Neural cell (in vitro differentiated cells): ENCODE results near the gene VWA3B. TPM values are rescaled to one million over a fixed set of nuclear protein-coding genes. Genes with fewer than 3 reads are reported as not detected.
"Not testable (repeated sequence)": the region's sequence is repeated elsewhere in the genome, so short reads cannot be mapped to it uniquely, and the experiment has no call there.

Experiments used
- H2AFZ ChIP-seq: fragments of 200-600, 300-800 bp; sonication (generic), shearing (Covaris generic); 2 replicates; pipeline ENCODE4 v1.6.0; 2014; ENCODE audit warnings: low read depth, mild to moderate bottlenecking, antibody characterized with exemption, low read length, moderate library complexity
- H3F3A ChIP-seq: fragments of 200-600 bp; shearing (Covaris generic); 2 replicates; pipeline ENCODE4 v1.6.1; 2016; ENCODE audit warnings: mild to moderate bottlenecking, moderate library complexity, mixed read lengths, antibody characterized with exemption, low read length; ENCODE audit not compliant: insufficient read depth, poor library complexity, severe bottlenecking
- H3K27ac ChIP-seq: fragments of 200-600, 300-800 bp; sonication (generic), shearing (Covaris generic); 2 replicates; pipeline ENCODE4 v1.5.1; 2014; ENCODE audit warnings: mild to moderate bottlenecking, low read length, moderate library complexity
- H3K27me3 ChIP-seq: fragments of 300-800, 200-600 bp; sonication (generic), shearing (Covaris generic); 2 replicates; pipeline ENCODE4 v1.6.0; 2014; ENCODE audit warnings: mild to moderate bottlenecking, low read depth, low read length, moderate library complexity; ENCODE audit not compliant: insufficient read depth
- H3K36me3 ChIP-seq: fragments of 300-800, 200-600 bp; sonication (generic), shearing (Covaris generic); 2 replicates; pipeline ENCODE4 v1.5.1; 2014; ENCODE audit warnings: mild to moderate bottlenecking, antibody characterized with exemption, low read length, moderate library complexity; ENCODE audit not compliant: insufficient read depth
- H3K4me2 ChIP-seq: fragments of 300-800, 200-600 bp; sonication (generic), shearing (Covaris generic); 2 replicates; pipeline ENCODE4 v1.6.0; 2014; ENCODE audit warnings: mild to moderate bottlenecking, low read length
- H3K4me3 ChIP-seq: fragments of 300-800, 200-600 bp; sonication (generic), shearing (Covaris generic); 2 replicates; pipeline ENCODE4 v1.5.1; 2014; ENCODE audit warnings: mild to moderate bottlenecking, low read length, moderate library complexity
- H3K79me2 ChIP-seq: fragments of 200-600 bp; shearing (Covaris generic); replicated peaks from 2 replicates; pipeline ENCODE4 v1.6.0; 2014; ENCODE audit warnings: mild to moderate bottlenecking, low read length, moderate library complexity; ENCODE audit not compliant: insufficient read depth
- H3K9ac ChIP-seq: fragments of 300-800, 200-600 bp; sonication (generic), shearing (Covaris generic); 2 replicates; pipeline ENCODE4 v1.6.1; 2016; ENCODE audit warnings: mild to moderate bottlenecking, low read length, mixed read lengths
- H3K9me2 ChIP-seq: fragments of 200-600 bp; shearing (Covaris generic); 2 replicates; pipeline ENCODE4 v1.6.1; 2016; ENCODE audit warnings: mild to moderate bottlenecking, low read length, mixed read lengths; ENCODE audit not compliant: insufficient read depth
- H3K9me3 ChIP-seq: fragments of 200-600, 300-800 bp; sonication (generic), shearing (Covaris generic); 2 replicates; pipeline ENCODE4 v1.6.1; 2016; ENCODE audit warnings: mild to moderate bottlenecking, mixed run types, low read length, moderate library complexity, mixed read lengths
- H4K20me1 ChIP-seq: fragments of 200-600 bp; shearing (Covaris generic); 2 replicates; pipeline ENCODE4 v1.6.1; 2016; ENCODE audit warnings: mild to moderate bottlenecking, mixed run types; ENCODE audit not compliant: insufficient read depth
- CTCF ChIP-seq: fragments of 450-650 bp; IDR thresholded peaks from 2 replicates; pipeline ENCODE4 v1.5.1; 2014; ENCODE audit warnings: antibody characterized with exemption, mild to moderate bottlenecking, moderate library complexity; ENCODE audit not compliant: poor library complexity, severe bottlenecking
- EP300 ChIP-seq: fragments of 450-650 bp; conservative IDR thresholded peaks from 2 replicates; pipeline ENCODE4 v1.6.1; 2014; ENCODE audit warnings: antibody characterized with exemption, mild to moderate bottlenecking, moderate library complexity; ENCODE audit not compliant: poor library complexity, severe bottlenecking
- EZH2 ChIP-seq: fragments of 200-600, 300-800 bp; shearing (Covaris generic), sonication (generic); IDR thresholded peaks from 2 replicates; pipeline ENCODE4 v1.6.1; 2014; ENCODE audit warnings: antibody characterized with exemption, low read length, borderline replicate concordance, mild to moderate bottlenecking; ENCODE audit not compliant: insufficient read depth, poor library complexity, severe bottlenecking
- MXI1 ChIP-seq: fragments of 450-650 bp; conservative IDR thresholded peaks from 2 replicates; pipeline ENCODE4 v1.6.1; 2014; ENCODE audit warnings: antibody characterized with exemption, mild to moderate bottlenecking; ENCODE audit not compliant: poor library complexity, severe bottlenecking
- POLR2AphosphoS5 ChIP-seq: IDR thresholded peaks from 2 replicates; pipeline ENCODE4 v1.6.1; 2012
- RAD21 ChIP-seq: fragments of 450-650 bp; conservative IDR thresholded peaks from 2 replicates; pipeline ENCODE4 v1.6.1; 2014; ENCODE audit warnings: antibody characterized with exemption, mild to moderate bottlenecking, moderate library complexity
- REST ChIP-seq: IDR thresholded peaks from 2 replicates; pipeline ENCODE4 v1.6.1; 2012; ENCODE audit warnings: borderline replicate concordance
- SMC3 ChIP-seq: fragments of 450-650 bp; conservative IDR thresholded peaks from 2 replicates; pipeline ENCODE4 v1.6.1; 2014; ENCODE audit warnings: antibody characterized with exemption, mild to moderate bottlenecking, moderate library complexity; ENCODE audit not compliant: poor library complexity
- TAF1 ChIP-seq: IDR thresholded peaks from 2 replicates; pipeline ENCODE4 v1.6.1; 2012; ENCODE audit warnings: low read depth
- polyA plus RNA-seq: library from polyadenylated mRNA; depleted of rRNA; stranded (reverse); fragments of >200 nt; gene quantifications from 2 replicates; pipeline ENCODE4 v1.2.3, GENCODE V29; 2014

Gene VWA3B
- polyA plus RNA-seq, 1 donor from 2014 or later = not detected

- Histone ChIP-seq H3K4me2 (no peak overlapping the region), H3K4me3 (no peak overlapping the region), H4K20me1 (no peaks in the 10 kb centered on the region), H3K27ac (no peak overlapping the region), H3F3A (no peaks in the 10 kb centered on the region), H3K9me2 (no peaks in the 10 kb centered on the region), H3K36me3 (no peaks in the 10 kb centered on the region), H3K27me3 (no peaks in the 10 kb centered on the region), H3K79me2 (no peaks in the 10 kb centered on the region), H3K9ac (no peak overlapping the region), H2AFZ (no peak overlapping the region), H3K9me3 (no peaks in the 10 kb centered on the region)
- no peak for TF ChIP-seq EP300
- no peak for TF ChIP-seq SMC3
- TF ChIP-seq TAF1 = no peak
- TF ChIP-seq EZH2 = no peak
- no peak for TF ChIP-seq POLR2AphosphoS5
- no peak for TF ChIP-seq MXI1
- no peak for TF ChIP-seq REST
- no peak for TF ChIP-seq RAD21
- no peak for TF ChIP-seq CTCF
Observed at GRCh38 chr2:98043101-98043500, 43.9 kb upstream of the VWA3B start.

- H3K79me2 ChIP-seq, H3K4me2 ChIP-seq, H3K27ac ChIP-seq, H3K27me3 ChIP-seq, H3K9ac ChIP-seq, H3F3A ChIP-seq, H3K9me2 ChIP-seq, H3K36me3 ChIP-seq, H2AFZ ChIP-seq, H3K4me3 ChIP-seq, H3K9me3 ChIP-seq, H4K20me1 ChIP-seq: not testable (repeated sequence)
Observed at GRCh38 chr2:98044730-98045129, 42.2 kb upstream of the VWA3B start.

GRCh38 chr2:98050070-98050469 is 36.9 kb upstream of the VWA3B start:
- Histone ChIP-seq H3K36me3 (no peaks in the 10 kb centered on the region), H3K4me2 (no peak overlapping the region), H3K9me3 (no peaks in the 10 kb centered on the region), H3K9ac (no peak overlapping the region), H3K27ac (no peak overlapping the region), H3K4me3 (no peak overlapping the region), H3F3A (no peaks in the 10 kb centered on the region), H3K79me2 (no peaks in the 10 kb centered on the region), H4K20me1 (no peaks in the 10 kb centered on the region), H2AFZ (no peak overlapping the region), H3K9me2 (no peaks in the 10 kb centered on the region), H3K27me3 (no peaks in the 10 kb centered on the region)
- TF ChIP-seq EZH2 = no peak
- no peak for TF ChIP-seq REST
- no peak for TF ChIP-seq MXI1
- TF ChIP-seq EP300 = no peak
- TF ChIP-seq SMC3 = no peak
- no peak for TF ChIP-seq RAD21
- TF ChIP-seq POLR2AphosphoS5 = no peak
- no peak for TF ChIP-seq CTCF
- TF ChIP-seq TAF1 = no peak
